KMS-11 (cell line): Measurements from ENCODE around the gene MUS81.

Experiments used
- H2AFZ ChIP-seq: fragments of 200-600 bp; sonication (generic); 2 replicates; pipeline ENCODE4 v1.6.1; 2016; ENCODE audit warnings: antibody characterized with exemption, mixed run types, low read depth
- H3K27ac ChIP-seq: fragments of 200-600 bp; sonication (generic); 2 replicates; pipeline ENCODE4 v1.6.1; 2016; ENCODE audit warnings: mild to moderate bottlenecking, mixed run types
- H3K27me3 ChIP-seq: fragments of 200-600 bp; sonication (generic); 2 replicates; pipeline ENCODE4 v1.6.1; 2017; ENCODE audit warnings: mild to moderate bottlenecking, low read depth, mixed run types, moderate library complexity; ENCODE audit not compliant: insufficient read depth
- H3K36me3 ChIP-seq: fragments of 200-600 bp; sonication (generic); 2 replicates; pipeline ENCODE4 v1.6.1; 2017; ENCODE audit warnings: mild to moderate bottlenecking, mixed run types; ENCODE audit not compliant: insufficient read depth
- H3K4me1 ChIP-seq: fragments of 200-600 bp; sonication (generic); 2 replicates; pipeline ENCODE4 v1.6.1; 2016; ENCODE audit warnings: mild to moderate bottlenecking, low read depth, mixed run types; ENCODE audit not compliant: poor library complexity, severe bottlenecking
- H3K4me2 ChIP-seq: fragments of 200-600 bp; sonication (generic); 2 replicates; pipeline ENCODE4 v1.7.0; 2016; ENCODE audit warnings: mild to moderate bottlenecking, mixed run types
- H3K4me3 ChIP-seq: fragments of 200-600 bp; sonication (generic); IDR thresholded peaks from 2 replicates; pipeline ENCODE4 v1.6.1; 2017; ENCODE audit warnings: low read depth, low read length, mixed read lengths; ENCODE audit not compliant: insufficient read depth
- H3K79me2 ChIP-seq: fragments of 200-600 bp; sonication (generic); 2 replicates; pipeline ENCODE4 v1.6.1; 2016; ENCODE audit warnings: low read depth, mixed run types; ENCODE audit not compliant: insufficient read depth
- H3K9ac ChIP-seq: fragments of 200-600 bp; sonication (generic); 2 replicates; pipeline ENCODE4 v1.6.1; 2016; ENCODE audit warnings: mild to moderate bottlenecking, mixed run types
- H4K20me1 ChIP-seq: fragments of 200-600 bp; sonication (generic); 2 replicates; pipeline ENCODE4 v1.6.1; 2016; ENCODE audit warnings: mild to moderate bottlenecking, mixed run types; ENCODE audit not compliant: insufficient read depth
- CTCF ChIP-seq: fragments of 200-600 bp; sonication (generic); conservative IDR thresholded peaks from 2 replicates; pipeline ENCODE4 v1.6.1; 2017; ENCODE audit warnings: low read depth, mild to moderate bottlenecking, antibody characterized with exemption, low read length, moderate library complexity, mixed read lengths

MUS81 gene

GRCh38 chr11:65833297-65834030, 26.8 kb upstream of the MUS81 start, which contains the start of gene SNX32:
SNX32 (plus strand) TSS chr11:65833963; CDS start chr11:65834066, 103 bp downstream.
- no peaks in the 10 kb centered on the region for H3K79me2 ChIP-seq
- H3K27ac ChIP-seq: peak within 1 kb of the TSS; percentile 13; the same call in 1 of the 2 replicates
- no peaks in the 10 kb centered on the region for H4K20me1 ChIP-seq
- peaks cover 16% of the 10 kb centered on the region for H3K27me3 ChIP-seq
- no peaks in the 10 kb centered on the region for H3K36me3 ChIP-seq
- no peak for TF ChIP-seq CTCF
- H3K4me2 ChIP-seq: peak within 1 kb of the TSS; percentile 71
- no peak within 1 kb of the TSS for H3K4me3 ChIP-seq
- peak within 1 kb of the TSS; percentile 69 for H3K9ac ChIP-seq
- peak within 1 kb of the TSS; percentile 87 for H2AFZ ChIP-seq
- peaks cover 8% of the 10 kb centered on the region for H3K4me1 ChIP-seq

GRCh38 chr11:65834202-65834601, 26.0 kb upstream of the MUS81 start:
- peaks cover 8% of the 10 kb centered on the region for H3K4me1 ChIP-seq

GRCh38 chr11:65842144-65842543, 18.1 kb upstream of the MUS81 start:
- no peaks in the 10 kb centered on the region for H3K4me1 ChIP-seq
- no peaks in the 10 kb centered on the region for H4K20me1 ChIP-seq
- H3K79me2 ChIP-seq: no peaks in the 10 kb centered on the region
- H3K27ac ChIP-seq: no peak overlapping the region
- no peak overlapping the region for H3K9ac ChIP-seq
- H3K27me3 ChIP-seq: no peaks in the 10 kb centered on the region
- H3K4me2 ChIP-seq: no peak overlapping the region
- H3K4me3 ChIP-seq: no peak overlapping the region
- H2AFZ ChIP-seq: no peak overlapping the region
- no peak for TF ChIP-seq CTCF
- H3K36me3 ChIP-seq: no peaks in the 10 kb centered on the region

More at GRCh38 chr11:65834202-65834601, 26.0 kb upstream of the MUS81 start:
- no peak for TF ChIP-seq CTCF
- H3K4me2 ChIP-seq: peak overlapping the region; percentile 71
- no peak overlapping the region; the same call in 1 of the 2 replicates for H3K9ac ChIP-seq
- no peaks in the 10 kb centered on the region for H3K36me3 ChIP-seq
- H4K20me1 ChIP-seq: no peaks in the 10 kb centered on the region
- peak overlapping the region; percentile 87 for H2AFZ ChIP-seq
- H3K27ac ChIP-seq: no peak overlapping the region
- no peak overlapping the region for H3K4me3 ChIP-seq
- peaks cover 16% of the 10 kb centered on the region for H3K27me3 ChIP-seq
- H3K79me2 ChIP-seq: no peaks in the 10 kb centered on the region

- Histone ChIP-seq H3K4me3 (no peak overlapping the region), H3K4me1 (no peaks in the 10 kb centered on the region), H4K20me1 (no peaks in the 10 kb centered on the region), H3K27me3 (no peaks in the 10 kb centered on the region), H3K36me3 (no peaks in the 10 kb centered on the region), H3K27ac (no peak overlapping the region), H2AFZ (no peak overlapping the region), H3K4me2 (no peak overlapping the region), H3K79me2 (no peaks in the 10 kb centered on the region), H3K9ac (no peak overlapping the region)
- TF ChIP-seq CTCF: no peak
Measured at GRCh38 chr11:65843811-65844210, 16.4 kb upstream of the MUS81 start.
